Measurements from ENCODE around the gene NDUFB1.

Gene NDUFB1

DNA sequence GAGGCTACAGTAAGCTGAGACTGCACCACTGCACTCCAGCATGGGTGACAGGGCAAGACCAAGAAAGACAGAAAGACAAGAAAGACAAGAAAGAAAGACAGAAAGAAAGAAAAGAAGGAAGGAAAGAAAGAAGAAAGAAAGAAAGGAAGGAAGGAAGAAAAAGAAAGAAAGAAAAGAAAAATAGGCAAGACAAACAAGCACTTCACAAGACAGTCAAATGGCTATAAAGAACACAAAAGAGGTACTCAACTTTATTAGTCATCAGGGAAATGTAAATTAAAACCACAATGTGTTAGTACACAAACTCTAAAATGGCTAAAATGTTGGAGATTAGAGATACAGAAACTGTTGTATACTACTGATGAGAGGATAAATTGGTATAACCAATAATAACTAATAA is 21.7 kb downstream of the NDUFB1 start:
- DNase-seq (ENCODE audit: low read depth, low spot score) = no peak

GRCh38 chr14:92093320-92093719 is 28.2 kb downstream of the NDUFB1 start:
- no peak for DNase-seq (ENCODE audit: low read depth, low spot score)

- no peak for DNase-seq (ENCODE audit: low read depth, low spot score)
These were observed 33.0 kb downstream of the NDUFB1 start for GRCh38 chr14:92088494-92088893.

DNA sequence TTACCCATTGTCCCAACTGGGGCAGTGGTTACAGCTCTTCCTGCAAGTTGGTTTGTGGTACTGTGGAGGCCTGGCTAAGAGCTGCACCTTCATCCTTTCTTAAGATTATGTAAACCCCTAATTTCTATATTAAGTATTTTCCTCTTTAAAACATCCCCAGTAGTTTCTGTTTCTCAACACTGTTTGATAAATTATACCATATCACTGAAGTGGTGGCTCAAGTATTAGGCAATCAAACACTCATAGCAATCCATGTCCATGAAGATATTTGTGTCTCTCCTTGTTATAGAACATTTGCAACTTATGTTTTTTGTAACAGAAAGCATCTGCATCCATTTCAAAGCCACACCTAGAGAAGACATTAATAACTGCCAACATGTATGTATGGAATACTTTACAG is 47.0 kb downstream of the NDUFB1 start:
- DNase-seq (ENCODE audit: low read depth, low spot score) = no peak
